Adrenal gland (tissue), 12 donors: Measurements from ENCODE around the gene GADD45G. TPM values are rescaled to one million over a fixed set of nuclear protein-coding genes. Genes with fewer than 3 reads are reported as not detected.

ENCODE experiments used
- DNase-seq, 7 donors: peaks; one replicate each; pipeline ENCODE4 v3.0.0-alpha.2; 2019 to 2020
- H3K27ac ChIP-seq, 5 donors: fragments of 200-600 bp; sonication (generic) in 4 of 5; 1 replicate in 3 of 5; 2 replicates in 2 of 5; pipeline versions ENCODE4 v1.5.1 to v1.8.0; 2016 to 2020; ENCODE audit warnings: mild to moderate bottlenecking in 1 of 5
- H3K27me3 ChIP-seq: fragments of 200-600 bp; 2 replicates; pipeline ENCODE4 v1.8.0; 2021
- H3K36me3 ChIP-seq, 2 donors: fragments of 200-600 bp; replicated peaks in 1 of 2; 1 replicate in 1 of 2; 2 replicates in 1 of 2; pipeline versions ENCODE4 v1.5.1 to v1.8.0; 2018 to 2022
- H3K4me1 ChIP-seq, 2 donors: fragments of 200-600 bp; replicated peaks in 1 of 2; 1 replicate in 1 of 2; 2 replicates in 1 of 2; pipeline versions ENCODE4 v1.5.1 to v1.8.0; 2018 to 2021
- H3K4me3 ChIP-seq, 4 donors: fragments of 200-600 bp; sonication (generic) in 3 of 4; one replicate each; pipeline ENCODE4 v1.5.1; 2016 to 2018
- H3K9me3 ChIP-seq, 3 donors: fragments of 200-600 bp; sonication (generic) in 1 of 3; replicated peaks in 1 of 3; 1 replicate in 2 of 3; 2 replicates in 1 of 3; pipeline versions ENCODE4 v1.5.1 to v1.8.0; 2016 to 2021
- POLR2A ChIP-seq, 2 donors: fragments of 450-650 bp; IDR thresholded peaks; one replicate each; pipeline ENCODE4 v1.6.1; 2017; ENCODE audit warnings: antibody characterized with exemption in 2 of 2, mild to moderate bottlenecking in 2 of 2, moderate library complexity in 1 of 2
- WGBS, 4 donors: extraction: QIAGEN DNeasy Blood & Tissue Kit in 2 of 4; methylation state at CpG; one replicate each; pipeline versions ENCODE4 v1.1.5 to v1.1.7; 2013 to 2017; 5-methylcytosine and 5-hydroxymethylcytosine counted together
- intact Hi-C, 2 donors: fragments of 100-400 bp; cut with DNase I; formaldehyde crosslinking; loops; one replicate each; pipeline versions ENCODE4 v1.14.1 to v1.15.0; 2022 to 2023
- polyA plus RNA-seq, 3 donors: library from polyadenylated mRNA; stranded (reverse); fragments of 200-250 nt in 2 of 3; fragments of 350-450 nt in 1 of 3; fragmentation: Illumina TruSeq in 1 of 3; extraction: RNeasy Lipid Tissue Mini Kit (QIAGEN cat#74804) in 1 of 3; gene quantifications; one replicate each; pipeline ENCODE4 v1.2.3, GENCODE V29; 2013 to 2014
- total RNA-seq, 9 donors: library from RNA; depleted of rRNA in 4 of 9; stranded (reverse); fragments of >200 nt in 4 of 9; fragments of 120-200 nt in 1 of 9; fragmentation: NEBNext Ultra II Directional in 1 of 9; extraction: Animal tissue kit (Norgen Biotek cat#: 25700) in 1 of 9; gene quantifications; one replicate each; pipeline versions ENCODE4 v1.1.0 to v1.2.4, GENCODE V29; 2013 to 2023
- TF ChIP-seq, protein P1 (sequence below), 6 experiments: fragments of 450-650 bp in 4 of 6; fragments of 200-600 bp in 2 of 6; sonication (generic) in 1 of 6; IDR thresholded peaks; 1 replicate in 5 of 6; 2 replicates in 1 of 6; pipeline versions ENCODE4 v1.5.1 to v1.8.0; 2016 to 2021; ENCODE audit warnings: antibody characterized with exemption in 6 of 6, mild to moderate bottlenecking in 2 of 6, moderate library complexity in 1 of 6
- donor health status: healthy with polysubstance abuse.
- donor health status: Bipolar disorder and iron deficiency.
- donor health status: DM: yes; HTN: yes; CAD: no.
- donor health status: DM: no; HTN: no; CAD: no.
- donor health status: DM: no; HTN: no; CAD: no.
- donor health status: DM: yes; HTN: yes; CAD: no.

The GADD45G gene
- total and polyA plus RNA-seq, 12 donors, result 3.3 to 294 (median 93.3) TPM

GRCh38 chr9:89601306-89601705 lies 3.5 kb upstream of the GADD45G start:
- Histone ChIP-seq H3K36me3 (peaks cover 0 to 9% of the 10 kb centered on the region in 2 donors), H3K4me1 (peaks cover 4 to 22% of the 10 kb centered on the region in 2 donors), H3K27ac (no peak overlapping the region), H3K4me3 (no peak overlapping the region), H3K9me3 (no peaks in the 10 kb centered on the region), H3K27me3 (no peaks in the 10 kb centered on the region)
- no peak for TF ChIP-seq POLR2A (IDR thresholded peaks at IDR 0.05)
- TF ChIP-seq, protein P1, sequence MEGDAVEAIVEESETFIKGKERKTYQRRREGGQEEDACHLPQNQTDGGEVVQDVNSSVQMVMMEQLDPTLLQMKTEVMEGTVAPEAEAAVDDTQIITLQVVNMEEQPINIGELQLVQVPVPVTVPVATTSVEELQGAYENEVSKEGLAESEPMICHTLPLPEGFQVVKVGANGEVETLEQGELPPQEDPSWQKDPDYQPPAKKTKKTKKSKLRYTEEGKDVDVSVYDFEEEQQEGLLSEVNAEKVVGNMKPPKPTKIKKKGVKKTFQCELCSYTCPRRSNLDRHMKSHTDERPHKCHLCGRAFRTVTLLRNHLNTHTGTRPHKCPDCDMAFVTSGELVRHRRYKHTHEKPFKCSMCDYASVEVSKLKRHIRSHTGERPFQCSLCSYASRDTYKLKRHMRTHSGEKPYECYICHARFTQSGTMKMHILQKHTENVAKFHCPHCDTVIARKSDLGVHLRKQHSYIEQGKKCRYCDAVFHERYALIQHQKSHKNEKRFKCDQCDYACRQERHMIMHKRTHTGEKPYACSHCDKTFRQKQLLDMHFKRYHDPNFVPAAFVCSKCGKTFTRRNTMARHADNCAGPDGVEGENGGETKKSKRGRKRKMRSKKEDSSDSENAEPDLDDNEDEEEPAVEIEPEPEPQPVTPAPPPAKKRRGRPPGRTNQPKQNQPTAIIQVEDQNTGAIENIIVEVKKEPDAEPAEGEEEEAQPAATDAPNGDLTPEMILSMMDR (IDR thresholded peaks at IDR 0.05), result no peak
- WGBS, 4 donors, result 83 to 93% (median 85%) methylated on average over 5 of the region's 5 CpGs
- intact Hi-C loops, result loop anchor here (5.0 to 10.0 kb wide), 3 partner anchors 203 to 393 kb away; no protein-coding TSS in a partner anchor
- DNase-seq, result peak in 4 of 7 donors; percentile 8 to 36 (median 14)

- 60 to 74% (median 67%) methylated on average over 5 to 6 of the region's 6 CpGs for WGBS, 4 donors
Measured at GRCh38 chr9:89601856-89602562, 2.8 kb upstream of the GADD45G start.

DNA sequence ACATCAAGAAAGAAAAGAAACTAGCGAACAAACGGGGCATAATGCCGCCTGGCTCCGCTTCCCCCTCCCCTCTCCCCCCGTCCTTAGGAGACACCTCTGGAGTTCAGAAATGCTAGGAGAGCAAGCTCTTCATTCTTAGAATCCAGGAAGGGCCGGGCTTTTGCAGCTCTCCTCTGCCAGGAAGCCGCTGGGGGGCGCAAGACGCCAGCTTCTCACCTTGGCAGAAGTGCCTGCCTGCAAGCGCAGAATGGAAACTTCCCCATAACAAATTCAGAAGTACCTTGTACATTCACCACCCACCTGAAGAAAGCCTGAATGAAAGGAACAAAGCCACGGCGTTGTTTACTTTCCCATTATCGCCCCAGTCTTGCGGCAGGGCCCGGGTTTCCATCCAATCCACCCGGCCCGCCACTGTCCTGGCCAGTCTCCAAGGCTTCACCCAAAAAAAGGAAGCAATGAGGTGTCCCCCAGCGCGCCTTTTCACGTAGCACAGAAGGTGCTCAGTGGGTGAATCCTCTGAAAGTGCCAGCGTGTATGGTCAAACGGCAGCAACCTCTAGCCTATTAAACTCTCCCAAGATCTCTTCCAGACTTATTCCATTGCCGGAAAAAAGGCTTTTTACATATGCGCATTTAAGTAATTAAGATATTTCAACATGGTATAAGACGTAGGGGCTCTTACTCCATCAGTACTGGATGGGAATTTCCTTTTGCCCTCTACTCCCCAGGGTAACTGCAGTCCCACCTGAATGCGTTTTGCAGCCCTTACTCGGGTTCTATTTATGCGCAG lies 1.6 kb upstream of the GADD45G start:
- no peaks in the 10 kb centered on the region for H3K9me3 ChIP-seq
- peak; percentile 90 to 97 (median 95) for DNase-seq
- no peaks in the 10 kb centered on the region for H3K27me3 ChIP-seq
- H3K36me3 ChIP-seq, result peaks cover 0 to 10% of the 10 kb centered on the region in 2 donors
- intact Hi-C loops, result loop anchor here (5.0 to 10.0 kb wide), 3 partner anchors 202 to 392 kb away; no protein-coding TSS in a partner anchor
- H3K4me1 ChIP-seq, result peaks cover 18 to 35% of the 10 kb centered on the region in 2 donors
- 1 to 6% (median 2%) methylated on average over 25 to 28 of the region's 28 CpGs for WGBS, 4 donors
- H3K4me3 ChIP-seq, result peak overlapping the region in 2 of 4 donors; percentile 44 to 56
- TF ChIP-seq POLR2A (IDR thresholded peaks at IDR 0.05), result no peak
- TF ChIP-seq, protein P1 (IDR thresholded peaks at IDR 0.05), result peak; percentile 71 to 93 (median 88)
- peak overlapping the region; percentile 31 to 97 (median 89) for H3K27ac ChIP-seq

More at GRCh38 chr9:89601856-89602562, 2.8 kb upstream of the GADD45G start:
- peak in 4 of 7 donors; percentile 13 to 45 (median 17) for DNase-seq
- H3K27me3 ChIP-seq, result no peaks in the 10 kb centered on the region
- no peak for TF ChIP-seq POLR2A (IDR thresholded peaks at IDR 0.05)
- TF ChIP-seq, protein P1 (IDR thresholded peaks at IDR 0.05), result no peak
- no peak overlapping the region for H3K27ac ChIP-seq
- no peaks in the 10 kb centered on the region for H3K9me3 ChIP-seq
- peaks cover 11 to 28% of the 10 kb centered on the region in 2 donors for H3K4me1 ChIP-seq
- H3K36me3 ChIP-seq, result peaks cover 0 to 10% of the 10 kb centered on the region in 2 donors
- intact Hi-C loops, result loop anchor here (5.0 to 10.0 kb wide), 3 partner anchors 203 to 393 kb away; no protein-coding TSS in a partner anchor
- no peak overlapping the region for H3K4me3 ChIP-seq
